NCI-H1694 (cell line): Measurements from ENCODE around the gene CDK5RAP2.
"Not testable (repeated sequence)": the region's sequence is repeated elsewhere in the genome, so short reads cannot be mapped to it uniquely, and the experiment has no call there.

Source experiments
- DNase-seq: peaks from one replicate; lab custom pipeline; 2025; lab: John Stamatoyannopoulos, UW

The CDK5RAP2 gene

DNA sequence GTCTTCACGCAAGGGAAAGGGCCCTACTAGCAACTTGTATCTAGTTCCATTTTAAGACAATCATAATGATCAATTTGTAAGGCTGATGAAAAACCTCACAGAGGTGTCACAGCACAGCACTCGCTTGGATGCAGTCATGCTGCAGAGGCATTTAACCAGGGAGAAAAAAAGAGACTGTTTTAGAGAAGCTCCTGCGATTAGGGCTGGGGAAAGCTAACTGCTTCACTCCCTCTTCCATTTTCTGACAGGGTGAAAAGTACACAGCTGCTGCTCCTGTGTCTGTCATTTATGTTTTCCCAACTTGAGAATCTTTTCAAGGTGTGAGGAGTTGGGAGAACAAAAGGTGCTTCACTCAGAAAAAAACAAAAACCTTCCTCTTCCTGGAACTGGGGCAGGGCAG lies 106.4 kb downstream of the CDK5RAP2 start:
- no peak for DNase-seq

DNA sequence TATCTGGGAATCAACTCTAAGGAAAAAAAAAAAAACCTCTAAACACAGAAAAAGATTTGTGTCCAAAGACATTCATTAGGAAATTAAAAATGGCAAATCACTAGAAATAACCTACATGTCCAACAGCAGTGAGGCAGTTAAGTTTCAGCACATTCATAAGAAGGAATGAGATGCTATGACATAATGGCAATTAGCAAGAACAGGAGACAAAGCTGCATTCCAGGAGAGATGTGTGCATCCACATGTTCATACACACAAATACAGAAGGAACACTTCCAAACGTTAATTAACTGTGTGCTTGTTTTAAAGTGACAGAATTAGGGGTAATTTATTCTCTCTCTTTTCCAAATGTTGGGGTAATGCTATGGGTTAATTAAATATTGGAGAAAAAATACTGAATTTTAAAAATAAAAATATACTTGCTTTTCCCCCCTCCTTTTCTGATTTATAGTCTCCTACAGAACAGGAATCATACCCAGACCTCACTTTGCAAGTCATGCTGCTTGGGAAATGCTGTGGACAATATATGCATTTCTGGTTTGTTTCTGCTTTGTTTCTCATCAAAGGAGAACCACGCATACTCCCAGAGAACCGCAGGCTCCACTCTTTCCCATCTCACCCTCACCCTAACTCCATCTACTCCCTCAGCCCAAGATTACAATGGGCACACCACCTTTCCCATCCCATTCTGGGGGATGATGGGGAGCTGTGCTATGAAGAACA lies 114.1 kb downstream of the CDK5RAP2 start:
- no peak for DNase-seq

DNA sequence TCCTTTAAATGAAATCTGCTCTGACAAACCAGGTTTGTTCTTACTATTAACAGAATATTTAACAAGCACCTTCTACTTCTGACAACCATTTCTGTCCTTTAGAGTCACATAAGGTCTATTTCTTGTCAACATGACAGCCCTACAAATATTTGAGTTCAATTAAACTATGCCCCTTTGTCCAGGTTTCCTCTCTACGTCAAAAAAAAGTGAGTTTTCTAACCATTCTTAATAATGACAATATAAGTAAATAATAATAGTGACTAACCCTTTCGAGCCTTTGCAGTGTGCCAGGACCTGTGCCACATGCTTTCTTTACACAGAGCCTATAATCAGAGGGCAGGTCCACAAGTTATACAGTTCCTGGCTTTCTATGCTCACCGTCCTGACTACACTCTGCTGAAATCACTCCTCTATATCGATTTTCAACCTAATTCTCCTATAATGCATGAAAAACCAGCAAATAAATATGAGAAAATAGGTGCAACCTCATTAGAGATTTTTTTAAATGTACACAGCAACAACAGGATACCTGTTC lies 115.0 kb downstream of the CDK5RAP2 start:
- DNase-seq, result no peak

DNA sequence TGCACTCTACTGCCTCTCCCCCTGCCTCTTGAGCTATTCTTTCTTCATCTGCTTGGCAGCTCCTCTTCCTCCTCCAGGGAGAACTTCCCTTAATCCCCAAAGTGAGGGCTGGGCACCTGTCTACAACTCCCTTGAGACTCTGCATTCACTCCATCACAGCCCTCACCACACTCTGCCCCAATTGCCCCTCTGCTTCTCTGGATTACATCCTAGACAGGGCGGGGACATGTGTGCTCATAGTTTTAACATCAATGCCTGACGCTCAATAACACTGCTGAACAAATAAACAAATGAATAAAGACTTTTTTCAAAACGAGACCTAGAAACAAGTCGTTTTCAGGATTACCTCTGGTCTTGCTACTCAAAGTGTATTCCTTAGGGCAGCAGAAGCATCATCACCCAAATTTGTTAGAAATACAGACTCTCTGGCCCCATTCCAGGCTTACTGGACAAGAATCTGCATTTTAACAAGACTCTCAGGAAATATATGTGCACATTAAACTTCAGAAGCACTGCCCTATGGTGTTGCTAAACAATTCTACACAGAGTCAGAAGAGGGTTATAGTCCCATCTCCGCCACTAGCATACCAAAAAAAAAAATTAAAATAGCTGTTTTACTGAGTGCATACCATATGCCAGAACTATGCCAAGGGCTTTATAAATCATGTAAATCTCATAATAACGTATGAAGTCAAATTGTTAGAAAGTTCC lies 115.6 kb downstream of the CDK5RAP2 start:
- no peak for DNase-seq

DNA sequence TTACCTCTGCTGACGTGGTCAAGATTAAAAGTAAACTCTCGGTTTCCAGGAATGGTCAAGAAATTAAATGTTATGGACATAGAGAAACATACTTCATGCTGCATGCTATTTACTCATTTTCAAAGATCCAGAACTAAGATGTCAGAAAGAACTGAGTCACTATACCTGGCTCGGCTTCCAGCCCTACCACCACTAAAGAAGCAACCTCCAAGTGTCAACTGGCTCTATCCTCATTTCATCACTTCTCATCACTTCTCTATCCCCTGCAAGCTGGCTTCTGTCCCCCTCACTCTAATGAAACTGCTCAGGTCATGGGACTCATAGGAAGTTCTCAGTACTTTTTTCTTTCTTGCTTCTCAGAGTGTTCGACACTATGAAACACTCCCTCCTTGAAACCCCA lies 116.2 kb downstream of the CDK5RAP2 start:
- DNase-seq, result no peak

- DNase-seq, result not testable (repeated sequence)
These were observed 118.3 kb downstream of the CDK5RAP2 start for GRCh38 chr9:120461677-120462076.

DNA sequence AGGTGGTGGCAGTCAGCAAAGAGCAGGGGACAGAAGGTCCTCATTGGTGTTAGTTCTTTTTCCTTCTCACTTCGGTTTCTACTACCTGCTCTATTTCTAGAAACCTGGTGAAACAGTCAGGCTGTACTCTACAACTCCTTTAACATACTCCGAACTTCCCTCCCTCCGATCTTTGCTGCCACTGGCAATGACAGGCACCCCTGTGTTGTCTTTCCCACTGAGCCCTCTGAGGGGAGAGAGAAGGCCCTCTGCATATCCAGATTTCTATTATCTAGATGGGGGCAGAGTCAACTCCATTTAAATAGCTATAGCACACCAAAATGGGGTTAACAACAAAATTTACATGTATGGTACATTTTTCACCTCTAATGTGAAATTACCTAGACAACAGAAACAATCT lies 123.7 kb downstream of the CDK5RAP2 start:
- no peak for DNase-seq

- DNase-seq, result no peak
These were observed 125.5 kb downstream of the CDK5RAP2 start for GRCh38 chr9:120454467-120454866.

DNA sequence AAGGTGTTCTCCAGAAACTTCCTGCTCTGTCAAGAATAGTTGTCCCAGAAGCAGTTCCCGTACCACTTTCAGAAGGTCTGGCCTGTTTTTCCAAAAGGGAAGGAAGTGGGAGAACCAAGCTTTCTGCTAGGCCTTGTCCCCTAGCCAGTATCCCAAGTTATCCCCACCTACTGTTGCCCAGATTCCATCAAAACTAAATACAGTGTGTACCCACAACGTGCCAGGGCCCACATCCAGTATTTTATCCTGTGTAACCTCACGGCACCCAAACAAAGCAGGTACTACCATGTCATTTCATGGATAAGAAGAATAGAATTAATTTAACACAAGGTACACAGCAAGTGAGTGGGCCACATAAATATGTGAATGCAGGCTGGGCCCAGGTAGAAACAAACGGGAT lies 126.2 kb downstream of the CDK5RAP2 start:
- no peak for DNase-seq

GRCh38 chr9:120452631-120453030 lies 127.3 kb downstream of the CDK5RAP2 start:
- DNase-seq, result no peak

DNA sequence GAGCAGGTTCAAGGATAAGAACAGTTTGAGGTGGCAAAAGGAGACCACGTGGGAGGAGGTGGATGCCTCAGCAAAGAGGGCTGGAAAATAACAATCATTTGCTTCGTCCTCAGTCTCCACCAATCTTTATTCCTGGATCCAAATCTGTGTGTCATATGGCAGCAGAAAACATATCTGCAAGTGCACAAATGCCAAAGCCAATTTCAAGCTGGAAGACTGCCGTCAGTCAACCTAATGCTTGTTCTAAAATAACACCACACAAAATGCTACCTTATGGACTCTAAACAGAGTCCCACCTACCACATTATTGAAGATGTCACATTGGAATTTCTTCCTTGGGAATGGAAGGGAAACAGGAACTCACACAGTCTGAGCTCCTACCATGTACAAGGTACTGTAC lies 129.1 kb downstream of the CDK5RAP2 start:
- no peak for DNase-seq

DNA sequence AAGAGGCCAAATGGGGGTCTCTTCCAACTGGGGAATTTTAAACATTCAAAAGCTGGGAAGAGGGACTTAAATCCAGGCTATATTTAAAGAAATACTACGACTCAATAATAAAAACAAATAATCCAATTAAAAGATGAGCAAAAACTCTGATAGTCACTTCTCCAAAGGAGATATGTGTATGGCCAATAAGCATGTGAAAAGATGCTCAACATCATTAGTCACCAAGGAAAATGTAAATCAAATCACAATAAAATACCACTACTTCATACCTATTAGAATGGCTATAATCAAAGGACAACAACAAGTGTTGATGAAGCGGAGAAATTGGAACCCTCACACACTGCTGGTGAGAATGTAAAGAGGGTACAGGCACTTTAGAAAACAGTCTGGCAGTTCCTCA lies 130.4 kb downstream of the CDK5RAP2 start:
- DNase-seq, result no peak

DNA sequence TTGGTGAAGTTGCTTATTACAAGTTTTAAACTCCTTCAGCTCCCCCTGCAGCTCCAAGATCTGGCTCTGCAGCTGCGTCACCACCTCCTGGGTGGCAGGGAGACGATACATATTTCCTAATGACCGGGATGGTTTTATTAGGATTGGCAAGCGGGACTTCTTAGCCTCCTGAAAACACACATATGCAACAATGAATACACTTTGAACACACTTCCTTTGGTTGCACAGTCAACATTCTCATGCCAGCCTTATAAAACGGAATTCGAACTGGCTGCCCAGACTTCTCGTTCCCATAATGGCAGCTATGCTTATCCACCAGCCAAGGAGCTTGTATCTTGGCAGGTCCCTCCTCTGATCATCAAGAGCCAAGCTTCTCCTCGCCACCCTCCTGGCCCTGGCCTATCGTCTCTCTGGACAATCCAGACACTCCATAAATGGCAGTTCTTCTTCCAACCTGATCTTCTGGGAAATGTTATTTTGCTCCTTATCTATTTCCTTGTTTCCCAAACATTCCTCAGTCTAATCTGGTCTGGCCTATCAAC lies 131.9 kb downstream of the CDK5RAP2 start:
- no peak for DNase-seq

GRCh38 chr9:120446671-120447070 lies 133.3 kb downstream of the CDK5RAP2 start:
- DNase-seq, result no peak

DNA sequence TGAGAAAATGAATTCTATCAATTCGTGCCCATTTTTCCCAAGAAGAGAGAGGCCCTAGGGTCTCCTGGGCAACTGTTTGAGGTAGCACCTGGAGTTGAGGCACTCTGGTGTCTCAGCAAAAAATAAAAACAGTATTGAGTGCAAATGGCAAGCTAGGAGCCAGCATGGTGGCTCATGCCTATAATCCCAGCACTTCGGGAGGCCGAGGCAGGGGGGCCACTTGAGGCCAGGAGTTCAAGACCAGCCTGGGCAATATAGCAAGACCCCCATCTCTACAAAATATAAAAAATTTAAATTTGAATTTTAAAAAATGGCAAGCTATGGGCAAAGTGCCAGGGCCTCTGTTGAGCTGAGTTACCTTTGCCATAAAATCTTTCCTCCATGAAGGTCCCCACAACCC lies 136.0 kb downstream of the CDK5RAP2 start:
- no peak for DNase-seq

GRCh38 chr9:120443489-120443888 lies 136.5 kb downstream of the CDK5RAP2 start:
- no peak for DNase-seq

DNA sequence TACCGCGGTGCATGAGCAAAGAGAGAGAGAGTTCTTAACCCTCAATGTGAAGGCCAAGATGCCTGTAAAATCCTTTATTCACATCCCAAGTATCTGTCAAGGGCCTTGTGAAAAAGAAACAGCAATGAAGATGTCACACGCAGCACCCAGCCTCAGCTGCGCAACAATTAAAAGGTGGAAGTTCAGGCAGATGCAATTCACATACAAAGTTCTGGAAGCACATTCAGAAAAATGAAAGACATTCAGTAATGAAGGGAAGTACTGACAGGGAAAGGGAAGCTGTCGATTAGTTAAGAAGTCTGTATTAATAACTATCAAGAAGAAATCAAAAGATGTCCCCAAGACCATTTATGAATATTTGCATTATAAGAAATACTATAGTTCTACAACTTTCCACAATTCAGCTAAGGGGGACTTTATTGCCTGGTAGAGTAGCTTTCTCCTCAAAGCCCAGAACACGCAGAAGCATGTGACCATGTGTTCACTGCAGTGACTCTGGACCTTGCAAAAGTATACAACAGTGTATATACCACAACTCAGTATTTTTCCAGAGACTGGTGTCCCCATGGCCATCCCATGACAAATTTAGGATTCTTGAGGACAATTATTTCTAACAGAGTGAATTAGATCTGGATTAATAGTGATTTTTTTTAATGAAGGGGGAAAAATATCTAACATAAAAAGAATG lies 137.5 kb downstream of the CDK5RAP2 start:
- no peak for DNase-seq

GRCh38 chr9:120441426-120442307 lies 138.3 kb downstream of the CDK5RAP2 start:
- DNase-seq, result no peak

DNA sequence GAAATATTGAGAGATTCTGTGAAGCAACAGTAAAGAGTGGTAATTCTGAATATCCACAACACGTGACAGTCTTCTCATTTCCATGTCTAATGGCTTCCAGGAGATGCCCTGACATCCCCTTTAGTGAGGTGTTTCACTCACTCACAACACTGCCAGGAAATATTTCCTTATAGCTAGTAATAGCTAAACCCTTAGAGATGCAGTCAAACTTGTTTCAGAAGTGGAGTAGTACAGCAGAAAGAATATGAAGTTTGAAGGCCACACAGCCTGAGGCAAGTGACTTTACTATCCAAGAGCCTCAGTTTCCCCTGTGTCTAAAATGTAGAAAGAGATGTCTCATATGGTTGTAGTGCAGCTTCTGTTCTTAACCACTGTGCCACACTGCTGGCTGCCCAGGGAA lies 139.2 kb downstream of the CDK5RAP2 start:
- DNase-seq, result no peak

- no peak for DNase-seq
These were observed 140.0 kb downstream of the CDK5RAP2 start for GRCh38 chr9:120439926-120440325.

DNA sequence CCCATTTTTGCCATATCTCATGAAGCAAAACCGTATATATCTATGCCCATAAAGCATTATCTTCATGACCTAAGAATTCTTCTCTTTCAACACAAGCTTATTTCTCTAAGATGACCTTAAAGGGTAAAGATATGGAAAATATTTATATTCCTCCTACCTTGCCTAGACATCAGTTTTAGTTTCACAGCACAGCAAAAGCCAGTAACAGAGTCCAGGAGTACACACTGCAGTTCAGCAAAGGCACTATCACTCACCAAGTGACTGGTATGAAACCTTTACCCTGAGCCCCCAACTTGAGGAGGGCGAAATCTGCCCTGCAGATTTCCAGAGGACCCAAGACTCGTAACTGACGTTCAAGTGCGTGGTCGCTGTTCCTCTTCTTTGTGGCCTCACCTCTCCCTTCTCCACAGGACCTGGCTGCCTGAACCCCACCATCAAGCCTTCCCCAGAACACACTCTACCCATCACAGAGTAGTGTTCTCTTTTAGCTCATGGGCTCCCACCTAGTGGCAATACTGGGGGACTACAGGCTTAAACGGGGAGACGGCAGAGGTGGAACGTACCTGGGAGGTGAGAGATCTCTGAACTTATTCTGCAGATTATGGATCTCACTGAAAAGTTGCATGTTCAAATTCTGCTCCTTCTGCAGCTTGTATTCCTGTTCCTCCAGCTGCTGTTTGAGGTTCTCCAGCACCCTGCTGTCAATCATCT lies 141.0 kb downstream of the CDK5RAP2 start:
- DNase-seq, result peak; percentile 8
